PC-9 (cell line): ENCODE measurements around the gene ATP10A. TPM values are rescaled to one million over a fixed set of nuclear protein-coding genes. Genes with fewer than 3 reads are reported as not detected.

Experiments
- BruUV-seq: library from RNA; stranded (reverse); fragments of 400-500 nt; replicated peaks from 2 replicates; lab custom pipeline; 2021; lab: Mats Ljungman, UMichigan
- CTCF ChIA-PET: fragments of 300-600 bp; sonication (Branson Sonifier 250); formaldehyde crosslinking; loops from one replicate; lab custom pipeline; 2022; ENCODE audit warnings: antibody characterized with exemption; lab: Charles Lee
- POLR2A ChIA-PET: fragments of 300-600 bp; sonication (Branson Sonifier 250); formaldehyde crosslinking; loops from one replicate; lab custom pipeline; 2022; ENCODE audit warnings: antibody characterized with exemption; ENCODE audit not compliant: unreplicated experiment; lab: Charles Lee
- DNase-seq, 2 experiments: peaks; one replicate each; pipeline versions ENCODE4 v3.0.0 to v3.0.0-alpha.2; 2015 to 2022; ENCODE audit warnings: mixed read lengths in 1 of 2
- H2AFZ ChIP-seq: fragments of 200-600 bp; sonication (generic); 2 replicates; pipeline ENCODE4 v1.8.1; 2017; ENCODE audit warnings: antibody characterized with exemption
- H3F3A ChIP-seq: fragments of 200-600 bp; sonication (generic); 2 replicates; pipeline ENCODE4 v1.8.1; 2017; ENCODE audit warnings: antibody characterized with exemption, mild to moderate bottlenecking, low read depth; ENCODE audit not compliant: insufficient read depth
- H3K27ac ChIP-seq: fragments of 200-600 bp; sonication (generic); 2 replicates; pipeline ENCODE4 v1.6.1; 2016; ENCODE audit warnings: mixed run types
- H3K27me3 ChIP-seq: fragments of 200-600 bp; sonication (generic); 2 replicates; pipeline ENCODE4 v1.6.1; 2016; ENCODE audit warnings: low read depth, mixed run types; ENCODE audit not compliant: insufficient read depth
- H3K36me3 ChIP-seq: fragments of 200-600 bp; sonication (generic); 2 replicates; pipeline ENCODE4 v1.6.1; 2016; ENCODE audit warnings: low read depth, mixed run types
- H3K4me1 ChIP-seq: fragments of 200-600 bp; sonication (generic); replicated peaks from 2 replicates; pipeline ENCODE4 v1.6.1; 2016; ENCODE audit warnings: mixed run types; ENCODE audit not compliant: insufficient read depth
- H3K4me2 ChIP-seq: fragments of 200-600 bp; sonication (generic); 2 replicates; pipeline ENCODE4 v1.6.1; 2017; ENCODE audit warnings: mixed run types
- H3K4me3 ChIP-seq: fragments of 200-600 bp; sonication (generic); 2 replicates; pipeline ENCODE4 v1.6.1; 2016; ENCODE audit warnings: mixed run types
- H3K79me2 ChIP-seq: fragments of 200-600 bp; sonication (generic); 2 replicates; pipeline ENCODE4 v1.6.1; 2017; ENCODE audit warnings: low read depth, mixed run types
- H3K9me2 ChIP-seq: fragments of 200-600 bp; sonication (generic); 2 replicates; pipeline ENCODE4 v1.8.1; 2017; ENCODE audit warnings: mild to moderate bottlenecking; ENCODE audit not compliant: insufficient read depth
- H3K9me3 ChIP-seq: fragments of 200-600 bp; sonication (generic); 2 replicates; pipeline ENCODE4 v1.8.1; 2016; ENCODE audit warnings: low read depth; ENCODE audit not compliant: insufficient read depth
- H4K20me1 ChIP-seq: fragments of 200-600 bp; sonication (generic); 2 replicates; pipeline ENCODE4 v1.8.1; 2017; ENCODE audit not compliant: insufficient read depth
- CTCF ChIP-seq: fragments of 200-600 bp; sonication (generic); conservative IDR thresholded peaks from 2 replicates; pipeline ENCODE4 v1.6.1; 2017; ENCODE audit warnings: mixed run types, antibody characterized with exemption, mild to moderate bottlenecking, moderate library complexity
- EZH2 ChIP-seq: fragments of 200-600 bp; sonication (generic); IDR thresholded peaks from 2 replicates; pipeline ENCODE4 v1.8.0; 2017; ENCODE audit warnings: antibody characterized with exemption, low read depth
- intact Hi-C: fragments of 100-400 bp; cut with micrococcal nuclease; formaldehyde crosslinking; loops from one replicate; pipeline ENCODE4 v1.10.0; 2022; ENCODE audit not compliant: unreplicated experiment
- total RNA-seq: library from RNA; stranded (reverse); gene quantifications from 2 replicates; pipeline ENCODE4 v1.2.3, GENCODE V29; 2021

Gene ATP10A
- total RNA-seq, 1 experiment from 2014 or later, result not detected

- POLR2A ChIA-PET, result no interaction called here
- BruUV-seq, result no TSS peak
These were observed 50.3 kb downstream of the ATP10A start for GRCh38 chr15:25812845-25813244.

GRCh38 chr15:25812073-25812472, 51.1 kb downstream of the ATP10A start:
- Histone ChIP-seq H3K9me3 (no peaks in the 10 kb centered on the region), H3K9me2 (no peaks in the 10 kb centered on the region), H3K27ac (no peak overlapping the region), H3F3A (no peaks in the 10 kb centered on the region), H3K36me3 (no peaks in the 10 kb centered on the region), H3K27me3 (peaks cover 24% of the 10 kb centered on the region), H4K20me1 (no peaks in the 10 kb centered on the region), H3K79me2 (no peaks in the 10 kb centered on the region), H3K4me1 (no peaks in the 10 kb centered on the region), H2AFZ (no peak overlapping the region), H3K4me2 (no peak overlapping the region), H3K4me3 (no peak overlapping the region)
- ChIA-PET POLR2A (no interaction called here), CTCF (no interaction called here)
- no TSS peak for BruUV-seq
- no peak for DNase-seq
- intact Hi-C loops, result no loop called here
- no peak for TF ChIP-seq CTCF
- no peak for TF ChIP-seq EZH2

More at GRCh38 chr15:25812845-25813244, 50.3 kb downstream of the ATP10A start:
- no peak for TF ChIP-seq EZH2
- no peak for TF ChIP-seq CTCF
- H3K36me3 ChIP-seq, result no peaks in the 10 kb centered on the region
- CTCF ChIA-PET, result no interaction called here
- H4K20me1 ChIP-seq, result no peaks in the 10 kb centered on the region
- no peaks in the 10 kb centered on the region for H3K79me2 ChIP-seq
- DNase-seq, result no peak
- no peak overlapping the region for H2AFZ ChIP-seq
- no peaks in the 10 kb centered on the region for H3K9me2 ChIP-seq
- no peak overlapping the region for H3K4me2 ChIP-seq
- peaks cover 28% of the 10 kb centered on the region for H3K27me3 ChIP-seq
- H3K27ac ChIP-seq, result no peak overlapping the region
- intact Hi-C loops, result no loop called here
- H3F3A ChIP-seq, result no peaks in the 10 kb centered on the region
- no peaks in the 10 kb centered on the region for H3K9me3 ChIP-seq
- no peak overlapping the region for H3K4me3 ChIP-seq
- H3K4me1 ChIP-seq, result no peaks in the 10 kb centered on the region

- no peak for DNase-seq
- ChIA-PET POLR2A (no interaction called here), CTCF (no interaction called here)
- TF ChIP-seq CTCF (no peak), EZH2 (no peak)
- Histone ChIP-seq H3K79me2 (no peaks in the 10 kb centered on the region), H3K9me3 (no peaks in the 10 kb centered on the region), H3K4me2 (no peak overlapping the region), H3K27ac (no peak overlapping the region), H2AFZ (no peak overlapping the region), H3K9me2 (no peaks in the 10 kb centered on the region), H3K4me3 (no peak overlapping the region), H3K36me3 (no peaks in the 10 kb centered on the region), H3K27me3 (peaks cover 24% of the 10 kb centered on the region), H4K20me1 (no peaks in the 10 kb centered on the region), H3F3A (no peaks in the 10 kb centered on the region), H3K4me1 (no peaks in the 10 kb centered on the region)
- intact Hi-C loops, result no loop called here
- no TSS peak for BruUV-seq
These were observed 51.6 kb downstream of the ATP10A start for GRCh38 chr15:25811481-25811906.
